Right cardiac atrium (tissue), 5 donors: ENCODE measurements around the gene DNAH10. TPM values are rescaled to one million over a fixed set of nuclear protein-coding genes. Genes with fewer than 3 reads are reported as not detected.

ENCODE experiments used
- ATAC-seq, 2 donors: fragments of 200-7000 bp; cut with Tn5 transposase; one replicate each; pipeline versions ENCODE4 v1.8.0 to v1.9.1; 2020; ENCODE audit warnings: moderate library complexity in 2 of 2, mild to moderate bottlenecking in 1 of 2
- DNase-seq, 3 donors: peaks; one replicate each; pipeline ENCODE4 v3.0.0-alpha.2; 2020
- H3K27ac ChIP-seq: one replicate; pipeline ENCODE4 v1.5.1; 2013; ENCODE audit warnings: mild to moderate bottlenecking, low read length, control low read depth, moderate library complexity
- H3K27me3 ChIP-seq: one replicate; pipeline ENCODE4 v1.6.1; 2013; ENCODE audit not compliant: control insufficient read depth, insufficient read depth
- H3K4me1 ChIP-seq: one replicate; pipeline ENCODE4 v1.6.1; 2013; ENCODE audit warnings: low read length; ENCODE audit not compliant: control insufficient read depth, insufficient read depth
- H3K4me3 ChIP-seq: one replicate; pipeline ENCODE4 v1.5.1; 2013; ENCODE audit warnings: low read length, control low read depth
- H3K9me3 ChIP-seq: one replicate; pipeline ENCODE4 v1.6.1; 2013; ENCODE audit warnings: low read length; ENCODE audit not compliant: control insufficient read depth
- WGBS: extraction: QIAGEN DNeasy Blood & Tissue Kit; methylation state at CpG from one replicate; pipeline ENCODE4 v1.1.7; 2013; 5-methylcytosine and 5-hydroxymethylcytosine counted together
- intact Hi-C, 4 donors: fragments of 100-400 bp; cut with DNase I; formaldehyde crosslinking; loops; one replicate each; pipeline versions ENCODE4 v1.11.0 to v1.14.0; 2022 to 2023
- polyA plus RNA-seq: library from polyadenylated mRNA; stranded (reverse); fragments of 200-250 nt; gene quantifications from one replicate; pipeline ENCODE4 v1.2.3, GENCODE V29; 2013
- total RNA-seq, 4 donors: library from RNA; stranded (reverse); fragmentation: NEBNext Ultra II Directional; extraction: Animal tissue kit (Norgen Biotek cat#: 25700); gene quantifications; one replicate each; pipeline ENCODE4 v1.2.1, GENCODE V29; 2021
- donor health status: healthy with polysubstance abuse.
- donor health status: DM: no; HTN: yes; CAD: no.
- donor health status: DM: no; HTN: no; CAD: no.
- donor health status: DM: no; HTN: yes; CAD: no; lungs with severe emphysema.
- donor health status: DM: yes; HTN: yes; CAD: no.

DNAH10 gene
- total and polyA plus RNA-seq, 5 donors = 0.06 to 0.11 (median 0.07) TPM; not detected in 1

DNA sequence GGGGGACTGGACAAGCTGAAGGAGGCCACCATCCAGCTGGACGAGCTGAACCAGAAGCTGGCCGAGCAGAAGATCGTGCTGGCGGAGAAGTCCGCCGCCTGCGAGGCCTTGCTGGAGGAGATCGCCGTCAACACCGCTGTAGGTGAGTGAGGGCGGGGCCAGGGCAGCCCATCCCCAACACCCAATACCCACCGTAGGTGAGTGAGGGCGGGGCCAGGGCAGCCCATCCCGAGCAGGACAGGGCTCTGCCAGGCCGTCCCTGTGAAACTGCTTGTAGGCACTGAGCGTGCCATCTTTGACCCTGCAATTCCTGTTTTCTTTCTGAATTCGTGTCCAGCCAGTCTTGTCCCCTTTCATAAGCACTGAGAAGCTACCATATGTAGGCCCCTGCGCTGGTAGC is 136.6 kb downstream of the DNAH10 start:
- WGBS = 84% methylated on average over 18 of the region's 18 CpGs
- no peaks in the 10 kb centered on the region for H3K9me3 ChIP-seq
- ATAC-seq = no peak

DNA sequence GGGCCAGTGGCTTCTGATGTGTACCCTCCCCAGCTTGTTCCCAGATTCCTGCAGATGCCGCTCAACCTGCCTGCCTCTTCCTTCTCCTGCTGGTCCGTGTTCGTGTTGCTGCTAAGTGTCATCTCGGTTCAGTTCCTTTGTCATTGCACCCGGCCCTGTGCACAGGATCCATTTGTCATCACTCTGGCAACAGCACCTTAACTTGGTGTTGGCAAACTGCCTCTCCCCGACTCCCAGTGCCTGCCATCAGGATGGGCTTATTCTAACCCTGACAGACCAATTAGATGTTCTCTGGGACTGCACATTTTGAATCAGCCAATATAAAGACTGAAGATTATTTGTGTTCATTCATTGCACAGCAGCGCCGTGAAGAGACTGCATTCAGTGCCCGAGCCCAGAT is 137.3 kb downstream of the DNAH10 start:
- no peaks in the 10 kb centered on the region for H3K27me3 ChIP-seq

More for the DNA sequence above, 136.6 kb downstream of the DNAH10 start:
- Histone ChIP-seq H3K4me3 (no peak overlapping the region), H3K4me1 (no peaks in the 10 kb centered on the region), H3K27me3 (no peaks in the 10 kb centered on the region), H3K27ac (no peak overlapping the region)
- DNase-seq = no peak
- intact Hi-C loops = no loop called here

DNA sequence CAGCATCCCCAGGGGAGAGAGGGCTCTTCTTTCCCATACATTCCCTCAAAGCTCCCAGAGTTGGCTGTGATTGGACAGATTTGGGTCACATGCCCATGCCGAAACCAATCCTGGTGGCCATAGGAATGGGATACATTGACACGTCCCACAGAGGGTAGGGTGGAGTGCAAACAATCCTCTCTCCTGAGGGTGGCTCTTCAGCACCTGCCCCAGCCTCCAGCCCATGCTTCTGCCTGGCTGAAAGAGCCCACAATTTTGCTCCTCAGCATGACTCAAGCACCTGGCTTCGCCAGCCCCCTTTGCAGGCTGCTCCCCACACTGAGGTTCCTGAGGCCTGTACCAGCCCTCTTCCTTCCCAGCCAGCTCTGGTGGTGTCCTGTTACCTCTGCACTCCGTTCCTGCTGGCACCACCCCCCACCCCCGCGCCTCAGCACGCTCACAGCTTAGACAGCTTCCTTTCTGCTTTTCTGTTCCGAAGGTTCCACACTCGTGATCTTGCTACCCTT is 138.8 kb downstream of the DNAH10 start:
- WGBS = 43% methylated on average over 9 of the region's 9 CpGs
- no peaks in the 10 kb centered on the region for H3K27me3 ChIP-seq

More for the DNA sequence above, 137.3 kb downstream of the DNAH10 start:
- 65% methylated on average over 9 of the region's 9 CpGs for WGBS
- intact Hi-C loops = no loop called here
- ATAC-seq (no peak), DNase-seq (no peak)
- no peak overlapping the region for H3K4me3 ChIP-seq
- no peak overlapping the region for H3K27ac ChIP-seq
- H3K4me1 ChIP-seq = no peaks in the 10 kb centered on the region
- H3K9me3 ChIP-seq = no peaks in the 10 kb centered on the region

DNA sequence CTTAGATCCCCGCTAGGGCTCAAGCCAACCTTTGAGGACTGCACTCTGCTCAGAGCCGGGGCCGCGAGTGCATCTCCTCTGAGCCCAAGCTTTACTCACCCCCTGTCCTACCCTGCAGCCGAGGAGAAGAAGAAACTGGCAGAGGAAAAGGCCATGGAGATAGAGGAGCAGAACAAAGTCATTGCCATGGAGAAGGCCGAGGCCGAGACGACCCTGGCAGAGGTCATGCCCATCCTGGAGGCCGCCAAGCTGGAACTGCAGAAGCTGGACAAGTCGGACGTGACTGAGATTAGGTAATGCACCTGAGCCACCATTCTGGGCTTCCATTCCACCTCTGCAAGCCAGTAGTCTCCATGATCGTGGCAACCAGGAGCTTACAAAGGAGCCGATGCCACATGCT is 140.7 kb downstream of the DNAH10 start:
- no peaks in the 10 kb centered on the region for H3K4me1 ChIP-seq
- ATAC-seq (no peak), DNase-seq (no peak)
- intact Hi-C loops = loop anchor here in 3 of 4 donors (10.0 kb wide), 2 partner anchors 82 to 132 kb away; no protein-coding TSS in a partner anchor
- H3K27ac ChIP-seq = no peak overlapping the region
- H3K4me3 ChIP-seq = no peak overlapping the region
- 93% methylated on average over 13 of the region's 13 CpGs for WGBS
- no peaks in the 10 kb centered on the region for H3K27me3 ChIP-seq
- no peaks in the 10 kb centered on the region for H3K9me3 ChIP-seq

More for the DNA sequence above, 138.8 kb downstream of the DNAH10 start:
- H3K27ac ChIP-seq = no peak overlapping the region
- ATAC-seq = no peak
- DNase-seq = no peak
- intact Hi-C loops = loop anchor here in 3 of 4 donors (10.0 kb wide), 2 partner anchors 84 to 134 kb away; no protein-coding TSS in a partner anchor
- no peak overlapping the region for H3K4me3 ChIP-seq
- no peaks in the 10 kb centered on the region for H3K9me3 ChIP-seq
- no peaks in the 10 kb centered on the region for H3K4me1 ChIP-seq

DNA sequence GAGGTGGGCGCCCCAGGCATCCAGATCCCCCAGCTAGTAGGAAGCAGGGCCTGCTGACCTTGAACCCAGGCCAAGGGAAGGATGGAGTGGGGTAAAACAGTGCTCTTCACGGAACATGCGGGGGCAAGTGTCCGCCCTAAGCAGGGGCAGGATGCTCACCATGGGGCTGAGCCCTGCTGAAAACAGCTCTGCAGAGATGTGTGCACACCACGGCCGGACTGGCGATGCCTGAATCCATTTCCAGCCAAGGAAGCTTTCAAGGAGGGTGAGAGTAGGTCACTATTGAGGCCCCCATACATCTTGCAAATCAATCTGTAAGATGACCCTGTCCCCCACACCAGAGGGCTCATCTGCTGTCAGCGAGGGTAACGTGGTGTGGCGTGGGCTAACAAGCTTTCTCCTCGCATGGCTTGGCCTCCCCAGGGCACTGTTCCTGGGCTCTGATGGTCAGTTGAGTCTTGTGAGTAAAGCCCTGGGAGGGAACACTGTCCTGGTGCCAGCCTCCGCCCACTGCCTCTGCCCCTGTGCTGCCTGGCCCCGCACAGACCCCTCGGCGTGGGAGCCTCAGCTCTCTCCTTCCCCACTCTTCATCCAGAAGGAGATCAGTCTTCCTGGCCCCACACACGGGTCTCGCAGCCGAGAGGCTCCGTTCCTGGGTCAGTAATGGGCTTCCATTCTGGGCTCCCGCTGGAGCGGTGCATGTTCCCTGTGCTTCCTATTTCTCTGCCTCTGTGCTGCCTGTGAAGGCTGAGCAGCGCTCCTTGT is 141.4 kb downstream of the DNAH10 start:
- ATAC-seq (no peak), DNase-seq (no peak)
- intact Hi-C loops = loop anchor here in 3 of 4 donors (10.0 kb wide), 2 partner anchors 81 to 131 kb away; no protein-coding TSS in a partner anchor
- 80% methylated on average over 22 of the region's 22 CpGs for WGBS
- Histone ChIP-seq H3K4me1 (no peaks in the 10 kb centered on the region), H3K4me3 (no peak overlapping the region), H3K27ac (no peak overlapping the region), H3K9me3 (no peaks in the 10 kb centered on the region), H3K27me3 (no peaks in the 10 kb centered on the region)

DNA sequence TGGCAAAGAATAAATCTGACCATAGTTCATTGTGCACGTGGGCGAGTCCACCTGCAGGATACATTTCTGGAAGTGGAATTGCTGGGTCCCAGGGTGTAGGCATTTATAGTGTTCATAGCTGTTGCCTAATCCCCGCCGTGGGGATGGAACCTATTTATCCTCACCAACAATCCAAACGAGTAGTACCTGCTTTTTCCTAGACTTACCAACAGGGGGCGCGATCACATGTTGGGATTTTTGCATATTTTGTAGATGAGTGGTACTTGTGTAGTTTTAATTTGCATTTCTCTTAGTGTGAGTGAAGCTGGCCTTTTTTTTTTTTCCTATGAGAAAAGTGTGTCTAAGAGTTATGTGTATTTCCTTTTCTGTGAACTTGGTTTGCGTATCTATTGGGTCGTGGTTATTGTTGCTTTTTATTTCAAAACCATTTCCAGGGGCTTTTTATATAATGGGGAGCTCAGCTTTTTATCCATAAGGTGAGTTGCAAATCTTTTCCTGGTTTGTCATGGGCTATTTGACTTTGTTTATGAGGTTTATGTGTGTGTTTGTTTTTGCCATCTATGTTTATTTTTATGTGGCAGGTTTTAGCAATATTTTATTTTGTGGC is 143.3 kb downstream of the DNAH10 start:
- intact Hi-C loops = loop anchor here (5.0 to 10.0 kb wide), 3 partner anchors 77 to 129 kb away; no protein-coding TSS in a partner anchor
- 26% methylated on average over 9 of the region's 9 CpGs for WGBS
- ATAC-seq = peak in 1 of 2 donors; percentile 50
- no peaks in the 10 kb centered on the region for H3K27me3 ChIP-seq
- H3K4me1 ChIP-seq = no peaks in the 10 kb centered on the region
- no peaks in the 10 kb centered on the region for H3K9me3 ChIP-seq
- no peak overlapping the region for H3K4me3 ChIP-seq
- no peak overlapping the region for H3K27ac ChIP-seq
- peak in 2 of 3 donors; percentile 37 to 58 for DNase-seq

DNA sequence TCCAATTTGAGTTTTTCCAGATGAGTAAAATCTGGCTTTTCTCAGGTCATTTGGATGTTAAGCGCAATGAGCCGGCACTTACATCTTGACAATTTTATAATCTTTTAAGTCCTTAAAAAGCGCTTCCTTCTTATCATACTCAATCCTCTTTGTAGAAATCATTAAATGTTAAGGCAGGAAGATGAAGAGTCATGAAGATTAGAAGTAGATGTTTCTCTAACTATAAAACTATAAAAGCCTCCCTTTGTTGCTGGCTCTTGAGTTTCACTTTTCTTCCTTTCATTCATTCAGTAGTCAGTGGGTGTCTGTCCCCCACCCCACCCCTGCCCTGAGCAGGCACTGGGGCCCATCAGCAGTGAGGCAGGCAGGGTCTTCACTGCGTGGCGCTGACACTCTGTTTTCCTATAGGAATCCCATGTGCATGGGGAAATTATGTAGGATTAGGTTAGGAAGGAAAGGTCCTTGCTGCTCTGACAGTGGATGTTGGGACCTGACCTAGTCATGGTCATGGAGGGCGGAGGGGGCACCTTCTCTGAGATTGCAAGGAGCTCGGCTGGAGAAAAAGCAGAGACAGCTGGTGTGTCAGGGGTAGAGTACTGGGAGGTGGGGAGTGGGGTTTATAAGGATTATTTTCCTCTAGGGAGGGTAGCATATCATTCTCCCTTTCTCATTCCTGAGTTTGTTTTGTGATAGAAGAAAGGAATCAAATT is 144.8 kb downstream of the DNAH10 start:
- DNase-seq (no peak), ATAC-seq (no peak)
- WGBS = 94% methylated on average over 7 of the region's 7 CpGs
- Histone ChIP-seq H3K4me3 (no peak overlapping the region), H3K4me1 (no peaks in the 10 kb centered on the region), H3K27ac (no peak overlapping the region), H3K9me3 (no peaks in the 10 kb centered on the region), H3K27me3 (no peaks in the 10 kb centered on the region)
- intact Hi-C loops = loop anchor here (5.0 to 10.0 kb wide), 3 partner anchors 75 to 128 kb away; no protein-coding TSS in a partner anchor

DNA sequence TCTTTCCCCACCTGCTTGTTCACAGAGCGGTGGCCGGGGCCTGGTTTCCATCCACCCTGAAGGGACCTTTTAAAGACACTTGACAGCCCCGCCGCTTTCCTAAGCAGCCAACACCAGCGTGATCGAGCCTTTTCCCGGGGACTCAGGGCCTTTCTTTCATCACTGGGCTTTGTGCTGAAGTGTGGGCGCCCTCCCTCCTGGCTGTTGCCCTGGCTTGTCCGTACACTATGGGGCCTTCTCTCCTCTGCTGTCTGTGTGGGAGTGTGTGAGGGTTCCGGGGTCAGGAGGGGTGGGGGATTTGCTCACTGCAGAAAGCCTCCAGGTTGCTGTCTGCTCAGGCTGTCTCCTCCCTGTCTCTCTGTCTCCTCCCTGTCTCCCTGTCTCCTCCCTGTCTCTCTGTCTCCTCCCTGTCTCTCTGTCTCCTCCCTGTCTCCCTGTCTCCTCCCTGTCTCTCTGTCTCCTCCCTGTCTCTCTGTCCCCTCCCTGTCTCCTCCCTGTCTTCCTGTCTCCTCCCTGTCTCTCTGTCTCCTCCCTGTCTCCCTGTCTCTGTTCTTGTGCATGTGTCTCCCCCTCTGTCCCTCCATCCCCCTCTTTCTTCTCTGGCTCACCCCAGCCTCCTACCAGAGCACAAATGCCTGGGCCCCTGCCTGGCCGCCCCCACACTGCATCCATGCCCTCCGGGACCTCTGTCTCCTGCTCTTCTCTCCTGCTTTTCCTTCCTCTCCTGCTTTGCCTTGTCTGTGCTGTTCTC is 145.8 kb downstream of the DNAH10 start:
- ATAC-seq (peak; percentile 42 to 46), DNase-seq (no peak)
- no peaks in the 10 kb centered on the region for H3K4me1 ChIP-seq
- H3K4me3 ChIP-seq = no peak overlapping the region
- H3K27me3 ChIP-seq = no peaks in the 10 kb centered on the region
- intact Hi-C loops = loop anchor here (5.0 to 10.0 kb wide), 3 partner anchors 74 to 127 kb away; no protein-coding TSS in a partner anchor
- no peak overlapping the region for H3K27ac ChIP-seq
- H3K9me3 ChIP-seq = no peaks in the 10 kb centered on the region
- 47% methylated on average over 12 of the region's 12 CpGs for WGBS

DNA sequence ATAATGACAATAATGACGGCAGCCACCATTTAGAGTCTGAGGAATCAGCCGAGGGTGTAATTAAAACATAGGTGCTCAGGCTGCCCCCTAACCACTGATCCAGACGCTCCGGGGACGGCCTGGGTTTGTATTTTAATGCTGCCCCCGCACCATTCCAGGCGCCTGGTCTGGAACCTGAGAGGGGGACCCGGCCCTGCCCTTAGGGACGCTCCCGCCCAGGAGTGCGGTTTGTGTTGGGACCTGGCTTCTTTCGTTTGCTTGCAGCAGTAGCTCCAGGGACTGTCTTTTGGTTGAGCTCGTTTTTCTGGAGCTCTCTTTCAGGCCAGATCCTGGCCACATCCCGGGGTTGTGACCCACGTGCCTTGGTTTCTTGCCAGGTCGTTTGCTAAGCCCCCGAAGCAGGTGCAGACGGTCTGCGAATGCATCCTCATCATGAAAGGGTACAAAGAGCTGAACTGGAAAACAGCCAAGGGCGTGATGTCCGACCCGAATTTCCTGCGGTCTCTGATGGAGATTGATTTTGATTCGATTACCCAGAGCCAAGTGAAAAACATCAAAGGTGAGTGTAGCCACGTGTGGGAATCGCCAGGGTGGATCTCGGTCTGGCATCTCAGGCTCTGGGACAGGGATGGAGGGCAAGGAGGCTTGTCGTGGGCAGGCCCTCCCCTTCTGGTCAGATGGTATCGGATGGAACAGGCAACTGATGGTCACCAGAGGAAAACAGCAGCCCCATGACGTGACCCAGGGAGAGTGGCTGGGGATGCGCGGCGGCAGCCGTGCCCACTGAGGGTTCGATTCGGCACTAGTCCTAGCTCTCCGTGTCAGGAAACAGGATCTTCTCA is 147.0 kb downstream of the DNAH10 start:
- Histone ChIP-seq H3K27me3 (no peaks in the 10 kb centered on the region), H3K4me3 (no peak overlapping the region), H3K27ac (no peak overlapping the region), H3K4me1 (no peaks in the 10 kb centered on the region), H3K9me3 (no peaks in the 10 kb centered on the region)
- intact Hi-C loops = loop anchor here (5.0 to 10.0 kb wide), 3 partner anchors 73 to 126 kb away; no protein-coding TSS in a partner anchor
- ATAC-seq (no peak), DNase-seq (no peak)
- 79% methylated on average over 37 of the region's 37 CpGs for WGBS
